ENCODE results near the gene RERE.
"Not testable (repeated sequence)": the region's sequence is repeated elsewhere in the genome, so short reads cannot be mapped to it uniquely, and the experiment has no call there.

RERE gene

GRCh38 chr1:8845104-8846097 lies 28.0 kb upstream of the RERE start:
- no peak for DNase-seq (ENCODE audit: low read depth, low spot score)
- H3K4me3 ChIP-seq (ENCODE audit: low read length), result no peak overlapping the region

DNA sequence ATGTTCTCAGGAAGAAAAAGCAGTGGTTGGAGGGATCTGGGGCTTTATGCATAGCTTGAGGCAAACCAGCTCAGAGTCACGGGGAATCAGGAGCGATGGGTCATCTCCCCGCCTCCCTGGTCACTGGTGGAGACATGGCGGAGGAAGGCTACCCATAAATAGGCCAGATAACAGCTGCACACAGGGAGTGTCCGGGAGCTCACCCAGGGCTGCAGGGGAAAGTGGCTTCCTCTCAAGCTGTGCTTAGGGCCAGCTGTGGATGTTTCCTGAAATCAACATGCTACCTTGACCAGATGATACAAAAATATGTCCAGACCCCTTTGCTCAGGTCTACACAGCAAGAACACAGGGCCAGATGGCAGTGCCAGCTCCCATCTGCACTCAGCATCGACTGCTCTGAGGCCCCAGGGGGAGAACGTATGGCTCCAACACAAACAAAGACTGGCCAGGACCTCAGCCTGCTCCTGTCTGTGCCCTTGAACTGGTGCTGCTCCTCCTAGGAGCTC lies 27.1 kb upstream of the RERE start:
- no peak for DNase-seq (ENCODE audit: low read depth, low spot score)
- H3K4me3 ChIP-seq (ENCODE audit: low read length), result no peak overlapping the region

GRCh38 chr1:8841395-8841794 lies 24.0 kb upstream of the RERE start:
- no peak for DNase-seq (ENCODE audit: low read depth, low spot score)
- no peak overlapping the region for H3K4me3 ChIP-seq (ENCODE audit: low read length)

DNA sequence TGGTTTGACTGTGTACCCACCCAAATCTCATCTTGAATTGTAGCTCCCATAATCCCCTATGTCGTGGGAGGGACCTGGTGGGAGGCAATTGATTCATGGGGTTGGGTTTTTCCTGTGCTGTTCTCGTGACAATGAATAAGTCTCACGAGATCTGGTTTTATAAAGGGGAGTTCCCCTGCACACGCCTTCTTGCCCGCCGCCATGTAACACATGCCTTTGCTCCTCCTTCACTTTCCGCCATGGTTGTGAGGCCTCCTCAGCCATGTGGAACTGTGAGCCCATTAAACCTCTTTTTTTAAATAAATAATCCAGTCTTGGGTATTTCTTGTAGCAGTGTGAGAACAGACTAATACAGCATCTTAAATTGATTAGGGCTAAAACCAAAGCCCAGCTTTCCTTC lies 22.6 kb upstream of the RERE start:
- no peak for DNase-seq (ENCODE audit: low read depth, low spot score)
- no peak overlapping the region for H3K4me3 ChIP-seq (ENCODE audit: low read length)

GRCh38 chr1:8835941-8836643 lies 18.7 kb upstream of the RERE start:
- no peak overlapping the region for H3K4me3 ChIP-seq (ENCODE audit: low read length)

GRCh38 chr1:8831340-8831739 lies 13.9 kb upstream of the RERE start:
- H3K4me3 ChIP-seq (ENCODE audit: low read length), result no peak overlapping the region
- no peak for DNase-seq (ENCODE audit: low read depth, low spot score)

More at GRCh38 chr1:8835941-8836643, 18.7 kb upstream of the RERE start:
- no peak for DNase-seq (ENCODE audit: low read depth, low spot score)

GRCh38 chr1:8830732-8831131 lies 13.3 kb upstream of the RERE start:
- not testable (repeated sequence) for DNase-seq (ENCODE audit: low read depth, low spot score); H3K4me3 ChIP-seq (ENCODE audit: low read length)

DNA sequence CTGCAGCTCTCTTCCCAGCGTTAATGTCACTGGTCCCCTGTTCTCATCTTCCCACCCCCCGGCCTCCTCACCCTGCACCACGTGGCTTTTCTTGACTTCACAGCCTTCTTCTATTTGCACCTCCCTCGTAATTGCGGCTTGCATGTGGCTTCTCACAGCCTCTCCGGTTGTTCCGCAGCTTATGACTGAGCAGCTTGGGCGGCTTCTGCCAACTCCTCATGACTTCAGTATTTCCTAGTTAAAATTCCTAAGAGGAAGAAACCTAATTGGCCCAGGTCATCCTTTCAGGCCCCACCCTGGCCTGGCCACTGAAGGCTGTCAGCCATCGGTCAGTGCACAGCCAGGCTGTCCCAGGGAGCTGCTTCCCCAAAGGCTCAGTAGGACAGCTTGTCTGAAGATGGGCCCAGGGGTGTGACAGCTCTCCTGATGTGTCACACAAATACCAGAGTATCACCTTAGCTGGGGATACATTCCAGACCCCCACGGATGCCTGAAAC lies 8.6 kb upstream of the RERE start:
- no peak for DNase-seq (ENCODE audit: low read depth, low spot score)
- H3K4me3 ChIP-seq (ENCODE audit: low read length), result no peak overlapping the region

DNA sequence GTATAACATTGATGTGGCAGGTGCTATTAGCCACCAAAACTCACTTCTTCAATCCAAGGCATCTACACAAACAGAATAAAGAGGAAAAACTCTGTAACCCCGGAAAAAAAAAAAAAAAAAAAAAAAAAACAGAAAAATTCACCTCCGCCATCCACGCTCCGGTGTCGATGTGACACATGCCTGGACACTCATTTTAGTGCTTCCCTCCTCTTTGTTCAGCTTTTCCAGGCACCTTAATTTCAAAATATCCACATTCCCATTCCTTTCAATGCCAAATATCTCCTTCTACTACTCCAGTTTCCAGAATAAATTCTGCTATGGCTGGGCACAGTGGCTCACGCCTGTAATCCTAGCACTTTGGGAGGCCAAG lies 5.8 kb upstream of the RERE start:
- DNase-seq (ENCODE audit: low read depth, low spot score), result no peak
- no peak overlapping the region for H3K4me3 ChIP-seq (ENCODE audit: low read length)

DNA sequence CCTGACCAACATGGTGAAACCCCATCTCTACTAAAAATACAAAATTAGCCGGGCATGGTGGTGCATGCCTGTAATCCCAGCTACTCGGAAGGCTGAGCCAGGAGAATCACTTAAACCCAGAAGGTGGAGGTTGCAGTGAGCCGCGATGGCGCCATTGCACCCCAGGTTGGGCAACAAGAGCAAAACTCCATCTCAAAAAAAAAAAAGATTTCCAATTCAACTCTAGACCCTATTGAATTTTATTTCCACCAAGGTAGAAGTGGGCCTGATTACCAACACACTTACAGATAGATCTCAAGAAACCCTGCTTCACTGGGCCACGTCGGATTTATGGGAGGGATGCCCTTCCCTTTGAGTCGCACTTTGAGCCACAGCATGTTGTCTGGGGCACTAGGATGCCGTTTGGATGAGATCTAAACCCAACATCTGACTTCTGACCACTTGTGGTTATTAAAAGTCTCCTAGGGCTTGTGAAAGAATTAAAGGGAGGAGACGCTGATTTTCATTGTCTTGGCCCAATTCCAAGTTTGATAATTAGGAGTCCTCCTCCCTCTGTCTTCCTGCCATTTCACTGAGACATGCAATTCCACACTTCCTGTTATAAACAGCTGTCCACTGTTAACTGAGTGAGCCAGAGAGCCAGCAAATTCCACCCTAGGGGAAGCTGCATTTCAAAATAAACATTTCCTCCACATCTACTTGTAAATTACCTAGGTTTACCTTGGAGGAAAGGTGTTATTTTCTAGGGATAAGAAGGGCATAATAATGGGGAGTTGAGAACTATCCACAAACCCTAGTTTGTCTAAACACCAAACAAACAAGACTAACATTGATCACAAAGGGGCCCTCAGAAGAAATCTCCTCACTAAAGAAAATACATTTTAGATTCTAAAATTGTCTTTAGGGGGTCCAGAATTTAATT lies 5.2 kb upstream of the RERE start:
- no peak for DNase-seq (ENCODE audit: low read depth, low spot score)
- no peak overlapping the region for H3K4me3 ChIP-seq (ENCODE audit: low read length)

GRCh38 chr1:8821084-8821483 lies 3.6 kb upstream of the RERE start:
- no peak for DNase-seq (ENCODE audit: low read depth, low spot score)
- no peak overlapping the region for H3K4me3 ChIP-seq (ENCODE audit: low read length)

DNA sequence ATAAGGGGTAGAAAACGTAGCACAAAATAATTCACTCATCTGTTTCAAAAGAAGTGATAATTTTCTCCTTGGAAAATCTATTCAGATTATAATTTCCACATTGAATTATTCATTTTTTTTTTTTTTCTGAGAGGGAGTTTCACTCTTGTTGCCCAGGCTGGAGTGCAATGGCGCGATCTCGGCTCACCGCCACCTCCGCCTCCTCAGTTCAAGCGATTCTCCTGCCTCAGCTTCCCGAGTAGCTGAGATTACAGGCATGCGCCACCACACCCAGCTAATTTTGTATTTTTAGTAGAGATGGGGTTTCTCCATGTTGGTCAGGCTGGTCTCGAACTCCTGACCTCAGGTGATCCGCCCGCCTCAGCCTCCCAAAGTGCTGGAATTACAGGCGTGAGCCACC lies 1.3 kb upstream of the RERE start:
- not testable (repeated sequence) for DNase-seq (ENCODE audit: low read depth, low spot score); H3K4me3 ChIP-seq (ENCODE audit: low read length)

- no peak for DNase-seq (ENCODE audit: low read depth, low spot score)
Observed at GRCh38 chr1:8818325-8818775, 910 bp upstream of the RERE start.

GRCh38 chr1:8816831-8817411 lies 519 bp downstream of the RERE start:
- peak overlapping the region; percentile 87 for H3K4me3 ChIP-seq (ENCODE audit: low read length)
- no peak for DNase-seq (ENCODE audit: low read depth, low spot score)

More at GRCh38 chr1:8818325-8818775, 910 bp upstream of the RERE start:
- peak overlapping the region; percentile 87 for H3K4me3 ChIP-seq (ENCODE audit: low read length)

DNA sequence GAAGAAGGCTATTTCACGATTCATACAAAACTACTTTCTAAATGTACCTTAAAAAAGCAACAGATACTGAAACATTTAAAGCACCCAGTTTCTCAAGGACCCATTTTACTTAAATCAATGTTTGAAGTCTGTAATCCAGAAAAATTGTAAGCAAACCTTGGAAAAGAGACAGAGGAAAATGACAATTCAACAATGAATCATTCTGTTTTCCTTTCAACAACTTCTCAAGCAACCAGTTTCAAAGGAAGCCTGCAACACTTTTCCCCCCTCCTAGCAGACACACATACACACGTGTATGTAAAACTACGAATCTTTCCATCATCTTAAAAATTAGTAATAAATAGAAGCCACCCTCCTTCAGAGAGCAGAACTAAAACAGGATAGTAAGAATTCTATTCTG lies 1.2 kb downstream of the RERE start:
- no peak for DNase-seq (ENCODE audit: low read depth, low spot score)
- peak overlapping the region; percentile 87 for H3K4me3 ChIP-seq (ENCODE audit: low read length)

GRCh38 chr1:8815582-8816151 lies 1.8 kb downstream of the RERE start:
- H3K4me3 ChIP-seq (ENCODE audit: low read length), result peak overlapping the region; percentile 87
- DNase-seq (ENCODE audit: low read depth, low spot score), result no peak

DNA sequence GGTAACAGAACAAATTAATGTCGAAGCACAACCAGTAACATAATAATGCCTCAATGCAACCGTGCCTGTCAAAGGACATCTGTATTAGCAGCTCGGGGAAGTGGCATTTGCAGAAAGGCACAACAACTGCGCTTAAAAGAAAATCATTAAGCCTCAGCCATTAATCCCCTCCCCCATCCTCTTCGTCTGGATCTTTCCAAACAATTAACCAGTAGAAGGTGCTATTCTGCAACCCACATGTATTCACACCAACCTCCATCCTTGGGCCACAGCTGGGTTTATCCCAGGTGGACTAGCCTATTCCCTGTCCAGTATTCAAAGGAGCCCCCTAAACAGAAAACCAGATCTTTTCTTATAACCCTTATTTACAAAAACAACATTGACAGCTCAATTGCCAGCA lies 2.6 kb downstream of the RERE start:
- no peak overlapping the region for H3K4me3 ChIP-seq (ENCODE audit: low read length)
- DNase-seq (ENCODE audit: low read depth, low spot score), result no peak

DNA sequence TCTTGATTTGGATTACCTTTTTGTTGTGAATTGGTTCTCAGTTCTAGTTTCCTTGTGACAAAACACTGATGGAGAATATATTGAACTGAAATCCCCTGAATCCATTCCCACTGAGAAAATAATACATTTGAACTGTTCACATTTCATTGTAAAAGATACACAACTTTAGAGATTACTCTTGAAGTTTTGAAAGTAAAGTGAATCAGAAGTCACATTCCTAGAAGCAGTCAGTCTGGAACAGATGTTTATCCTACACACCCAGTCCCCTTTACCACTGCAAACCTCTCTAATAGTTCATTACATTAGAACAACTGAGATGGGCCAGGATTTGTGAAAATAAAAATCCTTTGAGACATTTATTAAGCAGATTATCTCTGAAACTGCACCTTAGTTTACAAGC lies 3.4 kb downstream of the RERE start:
- no peak overlapping the region for H3K4me3 ChIP-seq (ENCODE audit: low read length)
- DNase-seq (ENCODE audit: low read depth, low spot score), result no peak
